SK-N-SH (cell line): ENCODE data around the gene ZNF557. TPM values are rescaled to one million over a fixed set of nuclear protein-coding genes. Genes with fewer than 3 reads are reported as not detected.

ENCODE experiments used
- CTCF ChIA-PET: fragments of 300-600, 350-600 bp; formaldehyde crosslinking; extraction: SDS; loops from one replicate; lab custom pipeline; 2021; lab: Yijun Ruan, JAX
- POLR2A ChIA-PET: fragments of 350-600 bp; sonication (Branson Sonifier 250); formaldehyde crosslinking; extraction: SDS; loops from one replicate; lab custom pipeline; 2020; ENCODE audit warnings: antibody characterized with exemption, inconsistent platforms; lab: Yijun Ruan, JAX
- DNase-seq: peaks from one replicate; pipeline ENCODE4 v3.0.0; 2012
- H2AFZ ChIP-seq: fragments of 200-600 bp; sonication (generic); 2 replicates; pipeline ENCODE4 v1.8.1; 2016; ENCODE audit warnings: antibody characterized with exemption, mild to moderate bottlenecking, low read depth
- H3F3A ChIP-seq: fragments of 200-600 bp; sonication (generic); replicated peaks from 2 replicates; pipeline ENCODE3; 2016; ENCODE audit warnings: antibody characterized with exemption, mild to moderate bottlenecking; ENCODE audit not compliant: insufficient read depth
- H3K27ac ChIP-seq, 2 experiments: fragments of 200-500 bp in 1 of 2; fragments of 200-600 bp in 1 of 2; sonication (Bioruptor generic) in 1 of 2; sonication (generic), shearing (Covaris generic) in 1 of 2; 2 replicates each; pipeline versions ENCODE4 v1.5.1 to v1.6.1; 2014 to 2016; ENCODE audit warnings: low read depth in 2 of 2, inconsistent platforms in 1 of 2, low read length in 1 of 2, mild to moderate bottlenecking in 1 of 2, mixed read lengths in 1 of 2
- H3K27me3 ChIP-seq: fragments of 200-600 bp; sonication (generic), shearing (Covaris generic); 2 replicates; pipeline ENCODE4 v1.6.1; 2016; ENCODE audit warnings: mixed run types; ENCODE audit not compliant: insufficient read depth
- H3K36me3 ChIP-seq, 2 experiments: fragments of 200-500 bp in 1 of 2; fragments of 200-600 bp in 1 of 2; sonication (Bioruptor generic) in 1 of 2; sonication (generic) in 1 of 2; replicated peaks in 1 of 2; 2 replicates each; pipeline versions ENCODE3 to v1.5.1; 2014 to 2016; ENCODE audit warnings: low read length in 1 of 2, mild to moderate bottlenecking in 1 of 2; ENCODE audit not compliant: insufficient read depth in 2 of 2, control insufficient read depth in 1 of 2
- H3K4me1 ChIP-seq, 2 experiments: fragments of 200-500 bp in 1 of 2; fragments of 200-600 bp in 1 of 2; sonication (Bioruptor generic) in 1 of 2; sonication (generic), shearing (Covaris generic) in 1 of 2; 2 replicates each; pipeline versions ENCODE4 v1.5.1 to v1.6.1; 2014 to 2016; ENCODE audit warnings: low read depth in 1 of 2, low read length in 1 of 2, mixed run types in 1 of 2; ENCODE audit not compliant: insufficient read depth in 2 of 2, control insufficient read depth in 1 of 2
- H3K4me2 ChIP-seq: fragments of 200-600 bp; sonication (generic), shearing (Covaris generic); 2 replicates; pipeline ENCODE4 v1.6.1; 2017; ENCODE audit warnings: mixed run types
- H3K4me3 ChIP-seq, 2 experiments: fragments of 200-500 bp in 1 of 2; fragments of 200-600 bp in 1 of 2; sonication (Bioruptor generic) in 1 of 2; sonication (generic), shearing (Covaris generic) in 1 of 2; 2 replicates each; pipeline versions ENCODE4 v1.5.1 to v1.8.1; 2014 to 2016; ENCODE audit warnings: low read depth in 2 of 2, inconsistent platforms in 1 of 2, low read length in 1 of 2, mild to moderate bottlenecking in 1 of 2, mixed read lengths in 1 of 2, moderate library complexity in 1 of 2
- H3K79me2 ChIP-seq: fragments of 200-600 bp; sonication (generic); 2 replicates; pipeline ENCODE4 v1.8.1; 2017; ENCODE audit warnings: mild to moderate bottlenecking; ENCODE audit not compliant: insufficient read depth
- H3K9ac ChIP-seq: fragments of 200-600 bp; sonication (generic); 2 replicates; pipeline ENCODE4 v1.6.1; 2017; ENCODE audit warnings: mixed run types
- H3K9me2 ChIP-seq: fragments of 200-600 bp; sonication (generic); 2 replicates; pipeline ENCODE4 v1.6.1; 2017; ENCODE audit warnings: mixed run types
- H3K9me3 ChIP-seq: fragments of 200-600 bp; sonication (generic); 2 replicates; pipeline ENCODE4 v1.6.1; 2017; ENCODE audit warnings: mixed run types, mild to moderate bottlenecking, moderate library complexity
- H4K20me1 ChIP-seq: fragments of 200-600 bp; sonication (generic); 2 replicates; pipeline ENCODE4 v1.6.1; 2017; ENCODE audit warnings: mild to moderate bottlenecking, mixed run types; ENCODE audit not compliant: insufficient read depth
- CHD2 ChIP-seq: fragments of 150-350 bp; IDR thresholded peaks from 2 replicates; pipeline ENCODE4 v1.6.1; 2018; ENCODE audit warnings: low read length; ENCODE audit not compliant: partially characterized antibody
- CTCF ChIP-seq: fragments of 200-600 bp; sonication (generic); IDR thresholded peaks from 2 replicates; pipeline ENCODE4 v1.6.1; 2017; ENCODE audit warnings: antibody characterized with exemption, mild to moderate bottlenecking, moderate library complexity
- ELF1 ChIP-seq: IDR thresholded peaks from 2 replicates; pipeline ENCODE4 v1.4.0; 2012
- FOSL2 ChIP-seq: IDR thresholded peaks from 2 replicates; pipeline ENCODE4 v1.4.0; 2012; ENCODE audit warnings: low read depth, mild to moderate bottlenecking, moderate library complexity, borderline replicate concordance
- FOXJ3 ChIP-seq: sonication (generic); formaldehyde crosslinking; IDR thresholded peaks from 2 replicates; pipeline ENCODE4 v1.5.1; 2020; ENCODE audit warnings: mild to moderate bottlenecking, missing genetic modification reagents
- FOXM1 ChIP-seq: IDR thresholded peaks from 2 replicates; pipeline ENCODE4 v1.4.0; 2012; ENCODE audit warnings: low read depth, mild to moderate bottlenecking
- GABPA ChIP-seq: IDR thresholded peaks from 2 replicates; pipeline ENCODE4 v1.4.0; 2012; ENCODE audit warnings: low read depth, mild to moderate bottlenecking
- IRF3 ChIP-seq: fragments of 150-350 bp; IDR thresholded peaks from 2 replicates; pipeline ENCODE4 v1.6.1; 2016; ENCODE audit warnings: mild to moderate bottlenecking, low read depth, low read length
- JUND ChIP-seq: IDR thresholded peaks from 2 replicates; pipeline ENCODE4 v1.4.0; 2012
- MAX ChIP-seq: IDR thresholded peaks from 2 replicates; pipeline ENCODE4 v1.4.0; 2012; ENCODE audit warnings: low read depth
- MXI1 ChIP-seq: IDR thresholded peaks from 2 replicates; pipeline ENCODE4 v1.6.1; 2012; ENCODE audit warnings: mild to moderate bottlenecking, low read depth, low read length, improper control_type of control experiment
- NFIC ChIP-seq: IDR thresholded peaks from 2 replicates; pipeline ENCODE4 v1.4.0; 2012; ENCODE audit warnings: borderline replicate concordance
- NRF1 ChIP-seq: IDR thresholded peaks from 2 replicates; pipeline ENCODE4 v1.6.1; 2012; ENCODE audit warnings: low read depth, mild to moderate bottlenecking, low read length
- POLR2AphosphoS5 ChIP-seq: IDR thresholded peaks from 2 replicates; pipeline ENCODE4 v1.6.1; 2012; ENCODE audit warnings: low read depth, low read length
- RCOR1 ChIP-seq: fragments of 150-350 bp; IDR thresholded peaks from 2 replicates; pipeline ENCODE4 v1.6.1; 2017; ENCODE audit warnings: antibody characterized with exemption, low read length
- REST ChIP-seq: IDR thresholded peaks from 2 replicates; pipeline ENCODE4 v1.6.1; 2012; ENCODE audit warnings: mild to moderate bottlenecking, low read depth, low read length, moderate library complexity
- RFX5 ChIP-seq: IDR thresholded peaks from 2 replicates; pipeline ENCODE4 v1.6.1; 2012; ENCODE audit warnings: mild to moderate bottlenecking, improper control_type of control experiment, low read length
- SIN3A ChIP-seq: IDR thresholded peaks from 2 replicates; pipeline ENCODE4 v1.6.1; 2012; ENCODE audit warnings: low read depth, mild to moderate bottlenecking, low read length, moderate library complexity, borderline replicate concordance
- TAF1 ChIP-seq: IDR thresholded peaks from 2 replicates; pipeline ENCODE4 v1.6.1; 2012; ENCODE audit warnings: low read depth, mild to moderate bottlenecking, low read length, moderate library complexity, borderline replicate concordance
- TCF12 ChIP-seq: IDR thresholded peaks from 2 replicates; pipeline ENCODE4 v1.4.0; 2012
- TEAD4 ChIP-seq: IDR thresholded peaks from 2 replicates; pipeline ENCODE4 v1.4.0; 2012; ENCODE audit warnings: mild to moderate bottlenecking, borderline replicate concordance; ENCODE audit not compliant: insufficient read depth
- YY1 ChIP-seq: IDR thresholded peaks from 2 replicates; pipeline ENCODE4 v1.4.0; 2012; ENCODE audit warnings: low read depth, mild to moderate bottlenecking
- ZBTB33 ChIP-seq: IDR thresholded peaks from 2 replicates; pipeline ENCODE4 v1.4.0; 2012; ENCODE audit warnings: low read depth, borderline replicate concordance
- WGBS: methylation state at CpG from one replicate; pipeline ENCODE4 v1.1.6; 2017; ENCODE audit warnings: low lambda C conversion rate; 5-methylcytosine and 5-hydroxymethylcytosine counted together
- polyA plus RNA-seq, 3 experiments: library from polyadenylated mRNA; depleted of rRNA; stranded (reverse); fragments of >200 nt; gene quantifications; 2 replicates each; pipeline ENCODE4 v1.2.3, GENCODE V29; 2012

Gene ZNF557
- polyA plus RNA-seq, 1 of the 3 experiments (the other 2 are of a cell fraction), result 2.3 TPM

DNA sequence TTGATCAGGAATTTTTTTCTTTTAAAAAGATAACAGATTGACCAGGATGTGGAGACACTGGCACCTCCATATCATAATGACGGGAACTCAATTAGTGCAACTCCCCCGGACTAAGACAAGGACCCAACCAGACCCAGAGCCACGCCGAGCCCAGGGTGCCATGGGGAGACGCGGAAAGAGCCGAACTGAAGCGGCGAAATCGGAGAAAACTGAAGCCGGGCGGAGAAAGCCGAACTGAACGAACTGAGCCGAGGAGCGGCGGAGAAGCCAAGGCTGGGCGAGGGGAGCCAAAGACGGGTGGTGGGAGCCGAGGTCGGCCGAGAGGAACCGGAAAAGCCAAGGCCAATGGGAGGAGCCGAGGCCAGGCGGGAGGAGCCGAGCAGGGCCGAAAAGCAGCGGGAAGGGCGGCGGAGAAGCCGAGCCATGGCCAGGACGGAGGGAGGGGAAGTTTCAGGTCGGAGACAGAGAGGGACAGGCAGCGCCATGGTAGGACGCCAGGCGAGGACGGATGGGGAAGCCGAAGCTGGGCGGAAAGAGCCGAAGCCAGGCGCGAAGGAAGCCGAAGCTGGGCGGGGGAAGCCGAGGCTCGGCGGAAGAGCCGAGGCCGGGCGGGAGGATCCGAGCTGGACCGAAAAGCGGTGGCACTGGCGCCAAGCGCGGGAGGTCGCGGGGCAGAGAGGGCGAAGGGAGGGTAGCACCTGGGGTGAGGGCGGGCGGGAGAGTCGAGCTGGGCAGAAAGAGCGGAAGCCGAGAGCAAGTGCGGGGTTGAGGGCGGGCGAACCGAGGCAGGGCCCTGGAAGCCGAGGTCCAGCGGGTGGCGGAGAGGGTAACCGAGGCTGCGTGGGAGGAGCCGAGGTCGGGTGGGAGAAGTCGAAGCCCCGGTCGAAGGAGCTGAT is 29.4 kb downstream of the ZNF557 start:
- CTCF ChIA-PET, result interaction anchor here (0.6 to 4.8 kb wide), 6 partner anchors 13 to 520 kb away, joined by 3 to 75 read pairs (median 4); no protein-coding TSS in a partner anchor
- Histone ChIP-seq H2AFZ (peak overlapping the region; percentile 76), H3K79me2 (no peaks in the 10 kb centered on the region), H3K4me2 (peak overlapping the region; percentile 68), H3F3A (peaks cover 6% of the 10 kb centered on the region), H3K9me3 (no peaks in the 10 kb centered on the region), H3K4me1 (peaks cover 0 to 2% of the 10 kb centered on the region in 2 experiments; a peak in 2 of 4 replicates), H3K9ac (peak overlapping the region; percentile 80), H3K36me3 (no peaks in the 10 kb centered on the region), H3K4me3 (peak overlapping the region; percentile 59 to 62), H3K9me2 (no peaks in the 10 kb centered on the region), H3K27ac (peak overlapping the region; percentile 73 to 95), H4K20me1 (no peaks in the 10 kb centered on the region), H3K27me3 (no peaks in the 10 kb centered on the region)
- DNase-seq, result peak; percentile 92
- POLR2A ChIA-PET, result interaction anchor here (0.6 to 1.9 kb wide), 3 partner anchors 12 to 1434 kb away, joined by 3 to 15 read pairs (median 3); partner anchors contain the start of gene ZNF557
- WGBS, result 2% methylated on average over 71 of the region's 78 CpGs
- no peak for TF ChIP-seq RFX5
- peak; percentile 57; the same call in 1 of the 2 replicates for TF ChIP-seq NFIC
- TF ChIP-seq CTCF, result no peak
- TF ChIP-seq SIN3A, result peak; percentile 49; the same call in 1 of the 2 replicates
- TF ChIP-seq CHD2, result peak; percentile 52
- TF ChIP-seq FOSL2, result no peak
- TF ChIP-seq GABPA, result peak; percentile 57
- 0 out of 2 replicates have a peak, but pooled peaks have one; percentile 3 for TF ChIP-seq NRF1
- no peak for TF ChIP-seq TEAD4
- TF ChIP-seq REST, result no peak
- TF ChIP-seq ELF1, result no peak
- TF ChIP-seq JUND, result no peak
- no peak for TF ChIP-seq IRF3
- TF ChIP-seq TCF12, result no peak
- peak; percentile 47; the same call in 1 of the 2 replicates for TF ChIP-seq MXI1
- TF ChIP-seq ZBTB33, result no peak
- peak; percentile 11; the same call in 1 of the 2 replicates for TF ChIP-seq MAX
- TF ChIP-seq POLR2AphosphoS5, result peak; percentile 68
- TF ChIP-seq TAF1, result peak; percentile 20; the same call in 1 of the 2 replicates
- TF ChIP-seq FOXJ3 (CRISPR knock-in tag), result no peak
- peak; percentile 55; the same call in 1 of the 2 replicates for TF ChIP-seq YY1
- no peak for TF ChIP-seq RCOR1
- TF ChIP-seq FOXM1, result no peak
